GM18508 (cell line): Measurements from ENCODE around the gene KRT37.
"Not testable (repeated sequence)": the region's sequence is repeated elsewhere in the genome, so short reads cannot be mapped to it uniquely, and the experiment has no call there.

Source experiments
- ATAC-seq: cut with Tn5 transposase; IDR thresholded peaks from one replicate; pipeline ENCODE4 v1.9.1; 2021; ENCODE audit warnings: moderate number of reproducible peaks; ENCODE audit not compliant: insufficient read depth, unreplicated experiment

KRT37 gene

GRCh38 chr17:41411072-41411840, 13.1 kb downstream of the KRT37 start:
- no peak for ATAC-seq

GRCh38 chr17:41407226-41407625, 17.2 kb downstream of the KRT37 start:
- no peak for ATAC-seq

- ATAC-seq: no peak
Observed at GRCh38 chr17:41406205-41406604, 18.2 kb downstream of the KRT37 start.

- no peak for ATAC-seq
Observed at GRCh38 chr17:41404024-41404671, 20.2 kb downstream of the KRT37 start.

GRCh38 chr17:41403404-41404023, 20.9 kb downstream of the KRT37 start:
- ATAC-seq: no peak

- ATAC-seq: no peak
Observed at GRCh38 chr17:41402161-41402560, 22.2 kb downstream of the KRT37 start.

- no peak for ATAC-seq
Observed at GRCh38 chr17:41396996-41397660, 27.3 kb downstream of the KRT37 start, which contains the start of gene KRT31. KRT31 (minus strand) TSS chr17:41397608; CDS start chr17:41397539, 69 bp downstream.

GRCh38 chr17:41396340-41396739, 28.0 kb downstream of the KRT37 start:
- no peak for ATAC-seq

- no peak for ATAC-seq
Observed at GRCh38 chr17:41395611-41396010, 28.8 kb downstream of the KRT37 start.

GRCh38 chr17:41395044-41395443, 29.3 kb downstream of the KRT37 start:
- not testable (repeated sequence) for ATAC-seq

- ATAC-seq: no peak
Observed at GRCh38 chr17:41394254-41394996, 30.0 kb downstream of the KRT37 start.

GRCh38 chr17:41393826-41394225, 30.6 kb downstream of the KRT37 start:
- no peak for ATAC-seq

- ATAC-seq: no peak
Observed at GRCh38 chr17:41393294-41393693, 31.1 kb downstream of the KRT37 start.

- ATAC-seq: no peak
Observed at GRCh38 chr17:41392278-41392677, 32.1 kb downstream of the KRT37 start.

GRCh38 chr17:41391535-41391934, 32.9 kb downstream of the KRT37 start:
- ATAC-seq: no peak

GRCh38 chr17:41390411-41390938, 33.9 kb downstream of the KRT37 start:
- ATAC-seq: no peak

GRCh38 chr17:41387670-41388069, 36.7 kb downstream of the KRT37 start:
- no peak for ATAC-seq

- no peak for ATAC-seq
Observed at GRCh38 chr17:41386227-41386626, 38.2 kb downstream of the KRT37 start.

GRCh38 chr17:41383690-41384089, 40.7 kb downstream of the KRT37 start:
- no peak for ATAC-seq

GRCh38 chr17:41382394-41382793, 42.0 kb downstream of the KRT37 start:
- ATAC-seq: no peak
